ENCODE measurements around the gene TSPAN8.
"Not testable (repeated sequence)": the region's sequence is repeated elsewhere in the genome, so short reads cannot be mapped to it uniquely, and the experiment has no call there.

Gene TSPAN8

GRCh38 chr12:71157601-71158233 lies at the start of gene TSPAN8:
TSS of gene TSPAN8 (minus strand) at chr12:71157999. CDS start at chr12:71157678, 321 bp downstream.
- DNase-seq (ENCODE audit: low read depth in 2 of 2): no peak

DNA sequence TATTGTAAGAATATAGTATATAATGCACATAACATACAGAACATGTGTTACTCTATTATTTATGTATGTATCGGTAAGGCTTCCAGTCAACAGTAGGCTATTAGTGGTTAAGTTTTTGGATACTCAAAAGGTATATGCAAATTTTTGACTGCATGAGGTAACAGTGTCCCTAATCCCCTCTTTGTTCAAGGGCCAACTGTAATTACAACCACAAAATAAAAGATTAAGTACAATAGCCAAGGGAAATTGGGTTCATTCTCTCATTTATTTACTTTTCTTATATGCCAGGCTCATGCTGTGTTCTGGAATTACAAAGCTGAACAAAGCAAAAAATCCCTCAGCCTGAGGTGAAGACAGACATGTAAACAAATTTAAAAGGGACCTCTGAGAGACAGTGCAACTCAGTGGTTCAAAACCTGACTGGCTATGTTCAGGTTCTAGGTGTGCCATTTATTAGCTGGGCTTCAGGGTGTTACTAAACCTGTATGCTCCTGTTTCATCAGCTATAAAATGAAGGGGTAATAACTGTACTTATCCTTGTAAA lies 43.4 kb upstream of the TSPAN8 start:
- no peak for DNase-seq (ENCODE audit: low read depth in 2 of 2)

DNA sequence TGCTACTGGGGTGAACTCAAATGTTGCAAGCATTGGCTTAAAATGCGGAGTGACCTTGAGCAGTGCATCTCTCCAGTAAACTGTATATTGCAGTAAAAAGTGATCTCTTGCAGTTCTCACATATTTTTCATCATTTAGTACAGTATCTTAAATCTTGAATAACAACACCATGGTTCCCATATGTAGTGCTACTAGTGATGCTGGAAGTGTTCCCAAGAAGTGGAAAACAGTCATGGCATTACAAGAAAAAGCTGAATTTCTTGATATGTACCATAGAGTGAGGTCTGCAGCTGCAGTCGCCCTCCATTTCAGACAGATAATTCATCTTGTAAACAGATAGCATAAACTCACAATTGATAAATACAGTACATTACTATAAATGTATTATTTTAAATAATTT lies 42.9 kb upstream of the TSPAN8 start:
- no peak for DNase-seq (ENCODE audit: low read depth in 2 of 2)

- no peak for DNase-seq (ENCODE audit: low read depth in 2 of 2)
Measured at GRCh38 chr12:71197460-71197859, 39.7 kb upstream of the TSPAN8 start.

- DNase-seq (ENCODE audit: low read depth in 2 of 2): no peak
Measured at GRCh38 chr12:71195338-71195896, 37.6 kb upstream of the TSPAN8 start.

DNA sequence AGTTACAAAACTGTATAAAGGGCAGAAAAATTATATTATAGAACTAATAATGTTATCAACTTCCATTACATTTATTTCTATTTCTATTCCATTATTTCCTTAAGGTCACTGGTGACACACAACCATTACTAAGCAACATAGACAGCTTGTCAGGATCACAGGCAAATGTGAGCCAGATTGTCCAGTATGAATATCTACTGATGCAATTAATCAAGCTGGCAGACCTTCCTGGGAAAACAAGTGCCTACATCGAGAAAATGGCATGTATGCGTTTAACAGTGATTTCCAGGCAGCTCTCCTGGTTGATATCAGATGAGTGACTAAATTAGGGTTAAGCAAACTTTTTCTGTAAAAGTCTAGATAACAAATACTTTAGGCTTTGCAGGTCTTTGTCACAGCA lies 36.9 kb upstream of the TSPAN8 start:
- DNase-seq (ENCODE audit: low read depth in 2 of 2): no peak

GRCh38 chr12:71193041-71193440 lies 35.2 kb upstream of the TSPAN8 start:
- no peak for DNase-seq (ENCODE audit: low read depth in 2 of 2)

GRCh38 chr12:71191509-71192196 lies 33.9 kb upstream of the TSPAN8 start:
- no peak for DNase-seq (ENCODE audit: low read depth in 2 of 2)

GRCh38 chr12:71190822-71191221 lies 33.0 kb upstream of the TSPAN8 start:
- DNase-seq (ENCODE audit: low read depth in 2 of 2): no peak

- DNase-seq (ENCODE audit: low read depth in 2 of 2): no peak
Measured at GRCh38 chr12:71187379-71187778, 29.6 kb upstream of the TSPAN8 start.

DNA sequence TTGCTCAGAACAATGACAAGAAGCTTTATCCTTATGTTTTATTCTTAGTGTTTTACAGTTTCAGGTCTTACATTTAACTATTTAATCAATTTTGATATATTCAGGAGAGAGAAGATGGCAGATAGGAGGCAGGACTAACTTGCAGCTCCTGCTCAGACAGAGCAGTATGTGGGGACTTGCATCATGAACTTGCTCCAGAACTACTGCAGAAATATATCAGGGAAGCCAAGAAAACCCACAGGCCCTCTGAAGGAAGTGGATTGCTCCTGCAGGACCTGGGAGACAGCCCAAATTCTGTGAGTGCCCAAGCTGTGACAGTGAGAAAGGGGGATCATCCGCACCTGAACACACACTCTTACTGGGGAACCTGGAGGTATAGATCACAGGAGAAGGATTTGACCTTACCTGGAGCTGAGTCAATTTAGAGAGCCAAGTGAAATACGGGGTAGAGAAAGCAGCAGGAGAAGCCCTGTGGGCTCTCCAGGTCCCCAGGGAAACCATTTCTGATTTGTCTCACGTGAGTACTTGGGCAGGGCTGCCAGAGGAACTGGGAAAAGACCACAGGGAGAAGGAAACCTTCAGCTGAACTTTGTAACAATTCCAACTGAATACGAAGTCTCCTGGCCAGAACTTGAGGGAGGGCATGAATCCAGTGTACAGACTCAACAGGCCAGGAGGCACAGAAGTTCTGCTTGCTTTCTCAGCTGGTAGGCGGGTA lies 28.9 kb upstream of the TSPAN8 start:
- no peak for DNase-seq (ENCODE audit: low read depth in 2 of 2)

- no peak for DNase-seq (ENCODE audit: low read depth in 2 of 2)
Measured at GRCh38 chr12:71183846-71184245, 26.0 kb upstream of the TSPAN8 start.

DNA sequence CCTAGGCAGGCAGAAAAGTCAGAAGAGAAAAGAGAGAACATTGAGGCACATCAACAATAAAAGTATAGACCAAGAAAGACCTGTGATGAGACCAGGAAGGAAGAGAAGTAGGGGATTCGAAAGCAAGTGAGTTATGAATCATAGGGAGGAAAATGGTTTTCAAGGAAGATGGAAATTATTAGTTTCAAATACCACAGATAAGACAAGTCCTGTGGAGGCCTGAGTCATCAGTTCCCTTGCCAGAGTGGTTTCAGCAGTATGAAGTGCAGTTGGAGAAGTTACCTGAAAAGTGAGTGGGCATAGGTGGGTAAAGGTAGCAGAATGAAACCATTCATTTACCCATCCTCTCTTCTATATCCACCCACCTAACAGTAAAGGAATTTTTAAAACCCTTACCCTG lies 25.2 kb upstream of the TSPAN8 start:
- DNase-seq (ENCODE audit: low read depth in 2 of 2): no peak

DNA sequence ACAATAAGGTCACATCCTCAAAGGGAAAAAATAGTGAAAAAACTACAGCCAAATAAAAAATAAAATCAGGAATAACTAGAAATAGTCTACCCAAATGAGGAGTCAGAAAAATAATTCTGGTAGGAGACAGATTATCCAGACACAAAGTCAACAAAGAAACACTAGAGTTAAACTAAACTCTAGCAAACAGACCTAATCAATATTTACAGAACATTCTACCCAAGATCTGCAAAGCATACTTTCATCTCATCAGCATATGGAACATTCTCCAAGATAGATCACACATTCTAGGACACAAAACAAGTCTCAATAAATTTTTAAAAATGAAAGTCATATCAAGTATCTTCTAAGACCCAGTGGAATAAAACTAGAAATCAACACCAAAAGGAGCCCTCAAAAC lies 20.4 kb upstream of the TSPAN8 start:
- DNase-seq (ENCODE audit: low read depth in 2 of 2): no peak

- DNase-seq (ENCODE audit: low read depth in 2 of 2): no peak
Measured at GRCh38 chr12:71174825-71175224, 17.0 kb upstream of the TSPAN8 start.

DNA sequence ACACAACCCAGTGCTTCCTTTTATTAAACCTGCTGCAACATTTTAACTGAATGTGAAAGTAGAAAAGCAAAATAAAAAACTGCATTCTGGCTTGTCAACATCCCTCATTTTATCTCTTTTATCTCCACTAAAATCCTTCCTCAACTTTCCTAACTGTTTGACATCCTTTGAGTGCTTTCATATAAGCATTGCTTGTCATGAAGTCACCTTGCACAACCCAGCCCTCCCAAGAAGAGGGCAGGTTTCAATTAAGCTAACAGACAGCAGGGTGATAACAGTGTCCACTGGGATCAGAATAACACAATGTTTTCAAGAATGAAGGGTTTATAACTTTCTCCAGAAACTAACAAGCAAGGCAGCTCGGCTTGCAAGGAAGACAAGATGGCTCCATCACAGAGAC lies 16.3 kb upstream of the TSPAN8 start:
- DNase-seq (ENCODE audit: low read depth in 2 of 2): no peak

DNA sequence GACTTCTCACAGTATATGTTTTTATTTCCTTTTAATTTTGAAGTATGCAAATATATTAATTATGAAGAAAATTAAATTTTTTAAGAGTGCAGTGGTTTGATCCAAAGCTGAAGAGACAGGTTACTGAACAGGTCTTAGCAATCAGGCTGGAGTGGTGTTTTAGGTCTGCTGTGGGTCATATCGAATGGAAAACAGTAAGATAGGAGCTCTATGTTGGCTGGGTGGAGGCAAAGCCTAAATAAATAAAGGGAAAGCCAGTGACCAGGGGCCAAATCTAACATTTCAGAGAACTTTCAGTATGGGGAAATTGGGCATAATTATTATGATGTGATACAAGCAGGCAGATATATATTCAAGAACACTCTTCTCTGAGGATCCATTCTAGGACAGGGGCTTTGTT lies 12.7 kb upstream of the TSPAN8 start:
- no peak for DNase-seq (ENCODE audit: low read depth in 2 of 2)

DNA sequence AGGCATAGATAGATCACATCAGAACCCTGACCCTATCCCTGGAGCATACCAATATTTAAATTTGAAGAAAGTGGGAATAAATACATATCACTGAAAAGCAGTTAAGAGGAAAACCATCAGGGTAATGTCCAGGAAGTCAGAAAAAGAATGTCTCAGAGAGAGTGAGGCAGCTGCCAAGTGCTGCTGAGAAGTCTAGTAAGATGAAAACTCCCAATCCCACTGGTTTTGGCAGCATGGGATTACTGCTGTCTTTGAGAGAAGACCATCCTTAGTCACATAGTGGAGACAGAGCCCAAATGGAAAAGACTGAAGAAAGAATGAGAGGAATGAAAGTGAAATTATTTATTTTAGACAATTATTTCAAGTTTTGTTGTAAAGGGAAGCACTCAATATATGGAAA lies 11.5 kb upstream of the TSPAN8 start:
- no peak for DNase-seq (ENCODE audit: low read depth in 2 of 2)

- no peak for DNase-seq (ENCODE audit: low read depth in 2 of 2)
Measured at GRCh38 chr12:71166862-71167496, 9.2 kb upstream of the TSPAN8 start.

- no peak for DNase-seq (ENCODE audit: low read depth in 2 of 2)
Measured at GRCh38 chr12:71166280-71166679, 8.5 kb upstream of the TSPAN8 start.

DNA sequence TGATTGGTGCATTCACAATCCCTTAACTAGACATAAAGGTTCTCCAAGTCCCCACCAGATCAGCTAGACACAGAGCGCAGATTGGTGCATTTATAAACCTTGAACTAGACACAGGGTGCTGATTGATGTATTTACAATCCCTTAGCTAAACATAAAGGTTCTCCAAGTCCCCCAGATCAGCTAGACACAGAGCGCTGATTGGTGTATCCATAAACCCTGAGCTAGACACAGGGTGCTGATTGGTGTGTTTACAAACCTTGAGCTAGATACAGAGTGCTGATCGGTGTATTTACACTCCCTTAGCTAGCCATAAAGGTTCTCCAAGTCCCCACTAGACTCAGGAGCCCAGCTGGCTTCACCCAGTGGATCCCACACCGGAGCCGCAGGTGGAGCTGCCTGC lies 8.0 kb upstream of the TSPAN8 start:
- DNase-seq (ENCODE audit: low read depth in 2 of 2): not testable (repeated sequence)
